ENCODE data around the gene KCNH2. TPM values are rescaled to one million over a fixed set of nuclear protein-coding genes. Genes with fewer than 3 reads are reported as not detected.

KCNH2 gene
- total RNA-seq, 1 experiment from 2014 or later: 1.5 TPM

- ChIA-PET POLR2A (ENCODE audit: low non-redundant PET) (no interaction called here), CTCF (interaction anchor here (0.6 kb wide), 1 partner anchor 187 kb away, joined by 3 read pairs; no protein-coding TSS in a partner anchor)
- Histone ChIP-seq H3K4me3 (ENCODE audit: low read depth, low read length, poor library complexity, severe bottlenecking) (no peak overlapping the region), H3K27ac (ENCODE audit: low read depth, low read length, poor library complexity, severe bottlenecking) (no peak overlapping the region), H3K36me3 (ENCODE audit: insufficient read depth, low read length, poor library complexity, severe bottlenecking) (no peaks in the 10 kb centered on the region), H3K4me1 (ENCODE audit: insufficient read depth, low read length, poor library complexity, severe bottlenecking) (peaks cover 12% of the 10 kb centered on the region), H3K9me3 (ENCODE audit: low read depth, low read length, poor library complexity, severe bottlenecking) (no peaks in the 10 kb centered on the region), H3K27me3 (replicated peaks; ENCODE audit: insufficient read depth, low read depth, low read length, poor library complexity) (peaks cover 8% of the 10 kb centered on the region)
- DNase-seq (ENCODE audit: low spot score): no peak
- no TSS peak for BruUV-seq (replicated peaks)
- intact Hi-C loops (cut with micrococcal nuclease; ENCODE audit: unreplicated experiment): no loop called here
- no peak for TF ChIP-seq CTCF (conservative IDR thresholded peaks at IDR 0.05; ENCODE audit: low read depth, low read length)
Observed at GRCh38 chr7:150902078-150903033, 75.8 kb downstream of the KCNH2 start.

- Histone ChIP-seq H3K4me1 (ENCODE audit: insufficient read depth, low read length, poor library complexity, severe bottlenecking) (peaks cover 12% of the 10 kb centered on the region), H3K9me3 (ENCODE audit: low read depth, low read length, poor library complexity, severe bottlenecking) (no peaks in the 10 kb centered on the region), H3K27ac (ENCODE audit: low read depth, low read length, poor library complexity, severe bottlenecking) (no peak overlapping the region), H3K36me3 (ENCODE audit: insufficient read depth, low read length, poor library complexity, severe bottlenecking) (no peaks in the 10 kb centered on the region), H3K4me3 (ENCODE audit: low read depth, low read length, poor library complexity, severe bottlenecking) (no peak overlapping the region), H3K27me3 (replicated peaks; ENCODE audit: insufficient read depth, low read depth, low read length, poor library complexity) (peaks cover under 1% of the 10 kb centered on the region)
- BruUV-seq (replicated peaks): no TSS peak
- intact Hi-C loops (cut with micrococcal nuclease; ENCODE audit: unreplicated experiment): no loop called here
- TF ChIP-seq EZH2 (IDR thresholded peaks at IDR 0.05; ENCODE audit: borderline replicate concordance, low read depth, low read length, poor library complexity, severe bottlenecking) (no peak), CTCF (conservative IDR thresholded peaks at IDR 0.05; ENCODE audit: low read depth, low read length) (no peak)
- CTCF ChIA-PET: interaction anchor here (0.6 kb wide), 1 partner anchor 186 kb away, joined by 3 read pairs; no protein-coding TSS in a partner anchor
- no peak for DNase-seq (ENCODE audit: low spot score)
- POLR2A ChIA-PET (ENCODE audit: low non-redundant PET): no interaction called here
Observed at GRCh38 chr7:150901160-150902035, 76.7 kb downstream of the KCNH2 start.

GRCh38 chr7:150900675-150901074 lies 77.4 kb downstream of the KCNH2 start:
- POLR2A ChIA-PET (ENCODE audit: low non-redundant PET): no interaction called here
- H3K27ac ChIP-seq (ENCODE audit: low read depth, low read length, poor library complexity, severe bottlenecking): no peak overlapping the region
- TF ChIP-seq CTCF (conservative IDR thresholded peaks at IDR 0.05; ENCODE audit: low read depth, low read length): no peak
- TF ChIP-seq EZH2 (IDR thresholded peaks at IDR 0.05; ENCODE audit: borderline replicate concordance, low read depth, low read length, poor library complexity, severe bottlenecking): no peak
- CTCF ChIA-PET: no interaction called here
- intact Hi-C loops (cut with micrococcal nuclease; ENCODE audit: unreplicated experiment): no loop called here
- H3K4me3 ChIP-seq (ENCODE audit: low read depth, low read length, poor library complexity, severe bottlenecking): no peak overlapping the region
- H3K27me3 ChIP-seq (replicated peaks; ENCODE audit: insufficient read depth, low read depth, low read length, poor library complexity): no peaks in the 10 kb centered on the region
- no peaks in the 10 kb centered on the region for H3K36me3 ChIP-seq (ENCODE audit: insufficient read depth, low read length, poor library complexity, severe bottlenecking)
- peaks cover 12% of the 10 kb centered on the region for H3K4me1 ChIP-seq (ENCODE audit: insufficient read depth, low read length, poor library complexity, severe bottlenecking)
- no peak for DNase-seq (ENCODE audit: low spot score)
- no peaks in the 10 kb centered on the region for H3K9me3 ChIP-seq (ENCODE audit: low read depth, low read length, poor library complexity, severe bottlenecking)
- no TSS peak for BruUV-seq (replicated peaks)
